HepG2 (cell line): ENCODE measurements around the gene PSMD5. TPM values are rescaled to one million over a fixed set of nuclear protein-coding genes. Genes with fewer than 3 reads are reported as not detected.

Experiments
- ATAC-seq: fragments of 200-7000 bp; cut with Tn5 transposase; 3 replicates; pipeline ENCODE4 v1.9.1; 2020; ENCODE audit warnings: mild to moderate bottlenecking, moderate library complexity
- BruUV-seq: library from RNA; stranded (reverse); fragments of 400-500 nt; replicated peaks from 2 replicates; lab custom pipeline; 2021; lab: Mats Ljungman, UMichigan
- CTCF ChIA-PET: fragments of 300-600 bp; formaldehyde crosslinking; extraction: SDS; loops from one replicate; lab custom pipeline; 2021; ENCODE audit warnings: low total read pairs, inconsistent platforms, low intra/inter-chr PET ratio; lab: Yijun Ruan, JAX
- POLR2A ChIA-PET: fragments of 350-600 bp; sonication (Branson Sonifier 250); formaldehyde crosslinking; loops from one replicate; lab custom pipeline; 2020; ENCODE audit warnings: antibody characterized with exemption, inconsistent platforms; lab: Yijun Ruan, JAX
- DNase-seq: peaks from one replicate; pipeline ENCODE4 v3.0.0-alpha.2; 2015; ENCODE audit warnings: low spot score
- FAIRE-seq: peaks from 3 replicates; lab custom pipeline; 2011; peaks lifted over from hg19 to GRCh38; lab: Jason Lieb, UNC
- H2AFZ ChIP-seq: one replicate; pipeline ENCODE4 v1.6.1; 2011; ENCODE audit warnings: low read length, inconsistent platforms
- H3K27ac ChIP-seq: fragments of 300-600 bp; 3 replicates; pipeline ENCODE4 v1.8.0; 2011; ENCODE audit warnings: mixed run types, mild to moderate bottlenecking, mixed read lengths, low read length, inconsistent platforms; ENCODE audit not compliant: insufficient read depth; ENCODE audit errors: extremely low read length
- H3K27me3 ChIP-seq, 2 experiments: fragments of 200-600 bp in 1 of 2; 2 replicates in 1 of 2; 3 replicates in 1 of 2; pipeline versions ENCODE4 v1.6.0 to v1.8.0; 2011; ENCODE audit warnings: low read length in 2 of 2, mild to moderate bottlenecking in 2 of 2, moderate library complexity in 2 of 2, inconsistent platforms in 1 of 2; ENCODE audit not compliant: insufficient read depth in 2 of 2, control insufficient read depth in 1 of 2
- H3K36me3 ChIP-seq, 2 experiments: fragments of 200-600 bp in 1 of 2; replicated peaks in 1 of 2; 2 replicates in 1 of 2; 3 replicates in 1 of 2; pipeline versions ENCODE4 v1.5.1 to v1.8.0; 2011; ENCODE audit warnings: low read length in 2 of 2, inconsistent platforms in 1 of 2; ENCODE audit not compliant: insufficient read depth in 2 of 2, control insufficient read depth in 1 of 2
- H3K4me1 ChIP-seq: 2 replicates; pipeline ENCODE4 v1.5.1; 2012; ENCODE audit warnings: low read length, inconsistent platforms; ENCODE audit not compliant: insufficient read depth
- H3K4me2 ChIP-seq: 2 replicates; pipeline ENCODE4 v1.6.0; 2011; ENCODE audit warnings: low read depth, low read length, inconsistent platforms
- H3K4me3 ChIP-seq, 3 experiments: fragments of 200-600 bp in 1 of 3; sonication (generic), shearing (Covaris generic) in 1 of 3; replicated peaks in 1 of 3; 2 replicates each; pipeline ENCODE4 v1.5.1; 2011 to 2016; ENCODE audit warnings: low read length in 3 of 3, inconsistent platforms in 2 of 3, low read depth in 2 of 3, mild to moderate bottlenecking in 2 of 3, control low read depth in 1 of 3, mixed read lengths in 1 of 3; ENCODE audit not compliant: insufficient read depth in 1 of 3
- H3K79me2 ChIP-seq: one replicate; pipeline ENCODE4 v1.6.1; 2011; ENCODE audit warnings: low read length, inconsistent platforms; ENCODE audit not compliant: insufficient read depth
- H3K9ac ChIP-seq: 2 replicates; pipeline ENCODE4 v1.6.0; 2011; ENCODE audit warnings: mild to moderate bottlenecking, low read depth, low read length, inconsistent platforms; ENCODE audit not compliant: insufficient read depth
- H3K9me3 ChIP-seq: 2 replicates; pipeline ENCODE4 v1.5.1; 2012; ENCODE audit warnings: mild to moderate bottlenecking, low read length
- H4K20me1 ChIP-seq: 2 replicates; pipeline ENCODE4 v1.6.0; 2011; ENCODE audit warnings: inconsistent platforms, mild to moderate bottlenecking, low read length, moderate library complexity; ENCODE audit not compliant: insufficient read depth
- AHR ChIP-seq: IDR thresholded peaks from 2 replicates; pipeline ENCODE4 v1.6.1; 2018; ENCODE audit warnings: missing genetic modification reagents, missing compliant biosample characterization
- BHLHE40 ChIP-seq: IDR thresholded peaks from 2 replicates; pipeline ENCODE4 v1.6.1; 2011; ENCODE audit warnings: low read length, improper control_type of control experiment
- FOXP1 ChIP-seq, 2 experiments: fragments of 450-650 bp in 1 of 2; IDR thresholded peaks; 2 replicates each; pipeline ENCODE4 v1.6.1; 2017 to 2018; ENCODE audit warnings: antibody characterized with exemption in 1 of 2
- IKZF5 ChIP-seq: IDR thresholded peaks from 2 replicates; pipeline ENCODE4 v1.6.1; 2018; ENCODE audit warnings: missing genetic modification reagents, mild to moderate bottlenecking, missing compliant biosample characterization
- MED8 ChIP-seq: sonication (generic); formaldehyde crosslinking; IDR thresholded peaks from 2 replicates; pipeline ENCODE4 v1.8.1; 2023; ENCODE audit warnings: mild to moderate bottlenecking, missing genetic modification reagents; ENCODE audit not compliant: insufficient replicate concordance
- NR1H2 ChIP-seq: sonication (generic); formaldehyde crosslinking; IDR thresholded peaks from 2 replicates; pipeline ENCODE4 v1.8.1; 2022; ENCODE audit warnings: low read depth, missing genetic modification reagents, borderline replicate concordance
- ONECUT2 ChIP-seq: sonication (generic); formaldehyde crosslinking; IDR thresholded peaks from 2 replicates; pipeline ENCODE4 v1.4.0; 2020; ENCODE audit warnings: missing genetic modification reagents
- PHF5A ChIP-seq: IDR thresholded peaks from one replicate; pipeline ENCODE4 v1.6.1; 2018; ENCODE audit warnings: low read depth, missing genetic modification reagents; ENCODE audit not compliant: unreplicated experiment
- POLR2G ChIP-seq: fragments of 200-400 bp; formaldehyde crosslinking; IDR thresholded peaks from 2 replicates; pipeline ENCODE4 v1.6.1; 2018; ENCODE audit warnings: mild to moderate bottlenecking, low read depth, low read length, moderate library complexity
- RAD21 ChIP-seq: fragments of 450-650 bp; formaldehyde crosslinking; IDR thresholded peaks from 2 replicates; pipeline ENCODE4 v1.5.0; 2020; ENCODE audit warnings: mild to moderate bottlenecking
- RBFOX2 ChIP-seq: fragments of 200-400 bp; formaldehyde crosslinking; IDR thresholded peaks from 2 replicates; pipeline ENCODE4 v1.6.1; 2017; ENCODE audit warnings: low read depth, mild to moderate bottlenecking, low read length
- RNF2 ChIP-seq: fragments of 450-650 bp; conservative IDR thresholded peaks from 2 replicates; pipeline ENCODE4 v1.6.1; 2016; ENCODE audit warnings: low read depth
- TOPORS ChIP-seq: sonication (generic); formaldehyde crosslinking; IDR thresholded peaks from 2 replicates; pipeline ENCODE4 v1.8.0; 2023; ENCODE audit warnings: mild to moderate bottlenecking, missing genetic modification reagents
- ZNF20 ChIP-seq: sonication (generic); formaldehyde crosslinking; IDR thresholded peaks from 2 replicates; pipeline ENCODE4 v1.4.0; 2020; ENCODE audit warnings: mild to moderate bottlenecking, moderate library complexity, missing genetic modification reagents
- ZNF205 ChIP-seq: IDR thresholded peaks from 2 replicates; pipeline ENCODE4 v1.6.1; 2018; ENCODE audit warnings: missing biosample characterization, missing genetic modification reagents
- ZNF432 ChIP-seq: sonication (generic); formaldehyde crosslinking; IDR thresholded peaks from 2 replicates; pipeline ENCODE4 v1.5.0; 2020; ENCODE audit warnings: missing genetic modification reagents, mild to moderate bottlenecking, borderline replicate concordance
- ZNF468 ChIP-seq: sonication (generic); formaldehyde crosslinking; IDR thresholded peaks from 2 replicates; pipeline ENCODE4 v1.8.0; 2022; ENCODE audit warnings: mild to moderate bottlenecking, moderate library complexity, missing genetic modification reagents
- ZNF7 ChIP-seq: IDR thresholded peaks from 2 replicates; pipeline ENCODE4 v1.6.1; 2016; ENCODE audit warnings: missing biosample characterization, missing genetic modification reagents
- WGBS: methylation state at CpG from one replicate; pipeline ENCODE4 v1.1.6; 2017; ENCODE audit warnings: low lambda C conversion rate; 5-methylcytosine and 5-hydroxymethylcytosine counted together
- in situ Hi-C: cut with HindIII; loops from 2 replicates; pipeline ENCODE4 v1.10.0; 2017; ENCODE audit warnings: low pct_unique_long_range_greater_than_20kb; ENCODE audit not compliant: extremely low pct_ligation_motif_present
- intact Hi-C: fragments of 100-400 bp; cut with micrococcal nuclease; formaldehyde crosslinking; loops from one replicate; pipeline ENCODE4 v1.10.0; 2022; ENCODE audit not compliant: unreplicated experiment
- polyA plus RNA-seq, 8 experiments: library from polyadenylated mRNA; depleted of rRNA in 3 of 8; stranded (reverse) in 7 of 8; unstranded in 1 of 8; fragments of >200 nt; fragmentation: Illumina TruSeq in 4 of 8; extraction: Trizol in 4 of 8; gene quantifications; 2 replicates each; pipeline versions ENCODE4 v1.2.1 to v1.2.3, GENCODE V29; 2011 to 2016; ENCODE audit warnings: low read depth in 4 of 8, missing spikeins in 1 of 8, mixed read lengths in 1 of 8; ENCODE audit not compliant: insufficient read depth in 1 of 8
- total RNA-seq, 5 experiments: library from RNA; depleted of rRNA; stranded (reverse); fragments of >200 nt; fragmentation: Illumina TruSeq; extraction: Trizol; gene quantifications; 2 replicates each; pipeline ENCODE4 v1.2.3, GENCODE V29; 2016; ENCODE audit warnings: low read depth in 1 of 5

Gene PSMD5
- total and polyA plus RNA-seq, 2 of the 13 experiments (the other 11 are each of a cell fraction or from before 2014, with no cell fraction given) = 12.7 to 18.1 TPM

- CTCF ChIA-PET = no interaction called here
- Histone ChIP-seq H2AFZ (no peak overlapping the region), H3K4me2 (no peak overlapping the region), H3K79me2 (no peaks in the 10 kb centered on the region)
- 95% methylated on average over 3 of the region's 3 CpGs for WGBS
- no peak for FAIRE-seq
- TF ChIP-seq POLR2G (peak; percentile 51; the same call in 1 of the 2 replicates), RAD21 (CRISPR knock-in tag) (no peak)
- TF ChIP-seq, all 625 proteins: peak for 1
- Histone ChIP-seq H3K27me3 (no peaks in the 10 kb centered on the region), H4K20me1 (no peaks in the 10 kb centered on the region), H3K9me3 (no peaks in the 10 kb centered on the region), H3K4me3 (no peak overlapping the region), H3K36me3 (peaks cover 5 to 20% of the 10 kb centered on the region in 2 experiments), H3K4me1 (peaks cover 18% of the 10 kb centered on the region), H3K9ac (no peak overlapping the region), H3K27ac (no peak overlapping the region)
- POLR2A ChIA-PET = no interaction called here
- in situ Hi-C loops (no loop called here), intact Hi-C loops (no loop called here)
- TSS peak; percentile 15 for BruUV-seq
- no peak for DNase-seq
- ATAC-seq = no peak
These were observed 12.0 kb upstream of the PSMD5 start for GRCh38 chr9:120854596-120855327.

GRCh38 chr9:120853198-120853597 lies 10.5 kb upstream of the PSMD5 start:
- Histone ChIP-seq H3K27me3 (no peaks in the 10 kb centered on the region), H3K9ac (no peak overlapping the region), H3K79me2 (no peaks in the 10 kb centered on the region), H3K9me3 (no peaks in the 10 kb centered on the region), H3K36me3 (peaks cover 0 to 10% of the 10 kb centered on the region in 2 experiments; a peak in 2 of 5 replicates), H4K20me1 (no peaks in the 10 kb centered on the region), H2AFZ (no peak overlapping the region), H3K4me1 (peaks cover 18% of the 10 kb centered on the region), H3K4me2 (no peak overlapping the region), H3K4me3 (no peak overlapping the region), H3K27ac (no peak overlapping the region)
- ChIA-PET CTCF (no interaction called here), POLR2A (interaction anchor here (1.0 kb wide), 1 partner anchor 15 kb away, joined by 4 read pairs; no protein-coding TSS in a partner anchor)
- FAIRE-seq (no peak), DNase-seq (no peak), ATAC-seq (no peak)
- no TSS peak for BruUV-seq
- intact Hi-C loops = no loop called here
- in situ Hi-C loops = no loop called here
- 98% methylated on average over 6 of the region's 6 CpGs for WGBS
- TF ChIP-seq NR1H2 = no peak
- TF ChIP-seq BHLHE40 = no peak
- no peak for TF ChIP-seq ONECUT2 (CRISPR knock-in tag)
- no peak for TF ChIP-seq ZNF7
- TF ChIP-seq TOPORS (CRISPR knock-in tag) = no peak
- no peak for TF ChIP-seq RNF2
- TF ChIP-seq ZNF468 = no peak
- no peak for TF ChIP-seq RBFOX2
- no peak for TF ChIP-seq AHR
- TF ChIP-seq PHF5A (CRISPR knock-in tag) = no peak
- TF ChIP-seq IKZF5 (CRISPR knock-in tag) = no peak
- TF ChIP-seq ZNF205 (CRISPR knock-in tag) = no peak
- TF ChIP-seq FOXP1 (IDR thresholded peaks at IDR 0.05) = no peak
- TF ChIP-seq FOXP1 (CRISPR knock-in tag; IDR thresholded peaks at IDR 0.05) = no peak
- TF ChIP-seq MED8 (CRISPR knock-in tag) = no peak
- no peak for TF ChIP-seq ZNF20 (CRISPR knock-in tag)
- no peak for TF ChIP-seq ZNF432 (CRISPR knock-in tag)
